GM12864 (cell line): Measurements from ENCODE around the gene THUMPD3.

ENCODE experiments used
- DNase-seq: peaks from one replicate; pipeline ENCODE4 v3.0.0-alpha.2; 2011; ENCODE audit warnings: low read depth
- H3K4me3 ChIP-seq: 2 replicates; pipeline ENCODE4 v1.5.1; 2011; ENCODE audit warnings: mild to moderate bottlenecking, low read depth, low read length, control low read depth
- TF ChIP-seq, protein P1 (sequence below): IDR thresholded peaks from 2 replicates; pipeline ENCODE4 v1.5.1; 2011; ENCODE audit warnings: low read depth, mild to moderate bottlenecking, moderate library complexity, low read length, control low read depth, inconsistent platforms; ENCODE audit errors: missing control alignments

Gene THUMPD3

DNA sequence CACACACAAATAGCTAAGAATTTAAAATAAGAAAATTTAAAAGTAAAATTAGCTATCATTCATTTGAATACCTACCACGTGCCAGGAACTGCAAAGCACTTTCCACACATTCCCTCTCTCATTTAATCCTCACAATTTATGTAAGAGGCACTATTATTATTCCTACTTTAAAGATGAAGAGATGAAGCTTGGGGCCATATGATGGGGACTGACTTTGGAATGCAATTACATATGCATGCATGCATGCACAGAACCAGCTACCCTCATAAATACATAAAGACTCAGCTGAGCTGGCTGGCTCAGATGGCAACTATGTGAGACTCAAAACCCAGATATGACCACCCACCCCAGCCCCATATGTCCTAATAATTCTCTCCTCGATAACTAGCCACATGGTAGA lies 31.7 kb upstream of the THUMPD3 start:
- H3K4me3 ChIP-seq, result no peak overlapping the region
- TF ChIP-seq, protein P1, sequence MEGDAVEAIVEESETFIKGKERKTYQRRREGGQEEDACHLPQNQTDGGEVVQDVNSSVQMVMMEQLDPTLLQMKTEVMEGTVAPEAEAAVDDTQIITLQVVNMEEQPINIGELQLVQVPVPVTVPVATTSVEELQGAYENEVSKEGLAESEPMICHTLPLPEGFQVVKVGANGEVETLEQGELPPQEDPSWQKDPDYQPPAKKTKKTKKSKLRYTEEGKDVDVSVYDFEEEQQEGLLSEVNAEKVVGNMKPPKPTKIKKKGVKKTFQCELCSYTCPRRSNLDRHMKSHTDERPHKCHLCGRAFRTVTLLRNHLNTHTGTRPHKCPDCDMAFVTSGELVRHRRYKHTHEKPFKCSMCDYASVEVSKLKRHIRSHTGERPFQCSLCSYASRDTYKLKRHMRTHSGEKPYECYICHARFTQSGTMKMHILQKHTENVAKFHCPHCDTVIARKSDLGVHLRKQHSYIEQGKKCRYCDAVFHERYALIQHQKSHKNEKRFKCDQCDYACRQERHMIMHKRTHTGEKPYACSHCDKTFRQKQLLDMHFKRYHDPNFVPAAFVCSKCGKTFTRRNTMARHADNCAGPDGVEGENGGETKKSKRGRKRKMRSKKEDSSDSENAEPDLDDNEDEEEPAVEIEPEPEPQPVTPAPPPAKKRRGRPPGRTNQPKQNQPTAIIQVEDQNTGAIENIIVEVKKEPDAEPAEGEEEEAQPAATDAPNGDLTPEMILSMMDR, result no peak
- no peak for DNase-seq

DNA sequence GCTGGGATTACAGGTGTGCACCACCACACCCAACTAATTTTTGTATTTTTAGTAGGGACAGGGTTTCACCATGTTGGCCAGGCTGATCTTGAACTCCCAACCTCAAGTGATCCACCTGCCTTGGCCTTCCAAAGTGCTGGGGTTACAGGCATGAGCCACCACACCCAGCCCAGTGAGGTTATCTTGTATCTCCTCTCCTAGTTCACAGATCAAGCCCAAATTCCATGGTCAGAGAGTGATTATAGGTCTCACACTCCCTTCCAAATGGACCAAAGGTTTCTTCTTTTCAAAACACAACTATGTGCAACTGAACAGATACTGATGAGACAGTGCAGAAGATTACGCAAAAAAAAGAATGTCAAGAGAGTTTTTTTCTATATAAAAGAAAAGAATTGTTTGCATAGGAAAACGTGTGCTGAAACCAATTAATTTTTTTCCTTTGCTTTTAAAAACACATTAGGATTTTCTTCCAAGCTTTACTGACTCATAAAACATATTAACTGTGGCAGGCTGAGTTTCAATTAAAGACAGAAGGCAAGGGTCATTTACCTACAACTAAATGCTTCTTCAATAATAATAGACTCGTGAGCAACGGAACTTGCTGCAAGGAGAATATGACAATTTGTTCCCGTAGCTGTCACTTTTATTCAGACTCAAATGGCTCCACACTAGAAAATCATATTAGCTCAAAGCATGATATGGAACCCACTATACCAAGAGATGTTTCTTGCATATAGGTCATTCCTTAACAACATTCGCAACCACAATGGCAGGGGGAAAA lies 30.4 kb upstream of the THUMPD3 start:
- TF ChIP-seq, protein P1, result no peak
- no peak overlapping the region for H3K4me3 ChIP-seq
- no peak for DNase-seq

DNA sequence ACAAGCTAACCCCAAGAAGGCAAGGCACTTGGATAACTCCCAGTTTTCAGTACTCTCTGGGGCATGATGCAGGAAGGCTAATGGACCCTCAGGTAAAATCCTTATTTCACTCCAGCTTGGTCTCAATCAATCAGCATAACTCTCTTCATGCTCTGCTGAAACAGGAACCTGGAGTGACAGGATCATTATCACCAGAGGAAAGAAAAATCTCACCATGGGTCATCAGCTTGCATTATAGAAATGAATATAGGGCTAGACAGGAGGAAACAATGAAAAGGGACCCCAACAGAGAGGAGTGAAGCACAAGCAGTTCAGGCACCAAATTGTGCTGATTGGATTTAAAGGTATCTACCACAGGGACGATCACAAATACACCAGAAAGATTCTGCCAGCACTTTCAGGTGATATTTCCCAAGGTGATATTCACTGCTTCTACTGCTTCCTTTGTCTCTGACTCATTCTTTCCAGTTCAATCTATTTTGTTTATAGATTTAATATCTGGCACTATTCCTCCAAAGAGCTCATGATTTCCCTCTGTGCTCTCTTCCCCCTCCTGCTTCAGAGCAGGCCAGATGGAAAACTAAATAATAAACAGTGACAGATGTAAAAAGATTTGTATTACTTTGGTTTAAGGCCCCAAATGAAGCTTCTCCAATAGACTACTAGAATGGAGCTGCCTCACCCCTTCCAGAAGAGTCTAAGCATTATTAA lies 22.9 kb upstream of the THUMPD3 start:
- TF ChIP-seq, protein P1, result no peak
- no peak for DNase-seq

DNA sequence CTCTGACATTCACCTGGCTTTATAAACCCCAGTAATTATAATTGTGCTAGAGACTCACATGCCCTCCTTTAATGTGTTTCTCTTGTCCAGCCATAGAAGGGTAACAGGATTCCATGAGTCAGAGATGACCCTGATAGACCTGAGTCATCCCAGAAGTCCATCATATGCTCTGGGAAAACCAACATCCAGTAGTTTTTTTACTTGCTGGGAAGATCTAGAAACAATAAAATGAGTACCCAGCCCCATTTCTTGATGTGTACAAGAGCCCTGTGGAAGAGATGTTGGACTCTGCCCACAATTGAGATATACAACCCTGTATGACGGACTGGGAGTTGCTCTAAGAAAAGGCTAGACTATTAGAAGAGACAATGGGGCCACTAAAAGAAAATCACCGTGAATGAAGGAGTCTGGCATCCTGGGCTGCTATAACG lies 22.4 kb upstream of the THUMPD3 start:
- TF ChIP-seq, protein P1, result no peak
- DNase-seq, result no peak
- no peak overlapping the region for H3K4me3 ChIP-seq

More for the DNA sequence above, 22.9 kb upstream of the THUMPD3 start:
- no peak overlapping the region for H3K4me3 ChIP-seq

DNA sequence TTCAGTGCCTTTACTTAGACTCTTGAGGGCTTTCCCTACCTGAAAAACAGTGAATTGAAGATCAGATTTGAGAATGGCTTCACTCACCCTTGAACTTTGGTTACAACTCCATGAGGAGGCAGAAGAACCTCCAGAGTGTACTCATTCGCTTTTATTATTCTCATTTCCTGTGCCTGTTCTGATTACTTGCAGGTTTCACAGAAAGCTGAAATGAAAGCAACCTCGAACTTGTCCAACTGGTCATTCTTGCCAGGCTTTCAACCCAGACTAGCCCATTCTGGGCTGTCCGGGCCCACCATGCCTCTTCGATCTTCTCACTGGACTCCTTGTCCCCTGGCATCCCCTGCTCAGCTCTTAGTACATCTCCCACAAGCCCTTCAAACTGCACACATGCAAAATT lies 20.2 kb upstream of the THUMPD3 start:
- DNase-seq, result no peak
- H3K4me3 ChIP-seq, result no peak overlapping the region
- TF ChIP-seq, protein P1, result no peak

DNA sequence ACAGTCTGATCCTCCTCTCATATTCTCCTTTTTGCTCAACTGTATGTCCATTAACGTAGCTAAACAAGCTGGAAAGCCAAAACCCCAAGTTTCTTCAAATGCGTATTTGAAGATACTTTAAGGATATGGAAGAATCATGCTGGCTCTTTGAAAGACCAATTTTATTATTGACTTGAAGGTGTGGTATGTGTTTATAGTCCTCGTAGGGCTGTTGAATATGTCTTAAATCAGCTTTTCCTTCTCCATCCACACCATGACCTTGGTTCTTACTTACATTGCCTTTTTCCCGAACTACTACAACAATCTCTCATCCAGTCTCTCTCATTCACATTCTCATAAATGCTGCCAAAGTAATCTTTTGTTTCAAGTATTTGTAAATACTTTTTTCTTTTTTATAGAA lies 19.7 kb upstream of the THUMPD3 start:
- DNase-seq, result no peak
- TF ChIP-seq, protein P1, result no peak
- H3K4me3 ChIP-seq, result no peak overlapping the region
